HCT116 (cell line): ENCODE results near the gene NANOG.
"Not testable (repeated sequence)": the region's sequence is repeated elsewhere in the genome, so short reads cannot be mapped to it uniquely, and the experiment has no call there.

Experiments used
- POLR2A ChIP-seq: IDR thresholded peaks from 2 replicates; pipeline ENCODE4 v1.7.0; 2011; ENCODE audit warnings: borderline replicate concordance; ENCODE audit not compliant: insufficient read depth, insufficient read length; ENCODE audit errors: extremely low read depth
- RAD21 ChIP-seq: IDR thresholded peaks from 2 replicates; pipeline ENCODE4 v1.6.1; 2012; ENCODE audit warnings: low read depth, mild to moderate bottlenecking
- REST ChIP-seq: IDR thresholded peaks from 2 replicates; pipeline ENCODE4 v1.6.1; 2012; ENCODE audit warnings: low read depth
- SIN3A ChIP-seq: IDR thresholded peaks from 2 replicates; pipeline ENCODE4 v1.6.1; 2012; ENCODE audit warnings: low read depth
- TF ChIP-seq, protein P1 (sequence below), 3 experiments: fragments of 200-600 bp in 1 of 3; sonication (generic) in 1 of 3; IDR thresholded peaks in 2 of 3; conservative IDR thresholded peaks in 1 of 3; 2 replicates each; pipeline ENCODE4 v1.5.1; 2012 to 2017; ENCODE audit warnings: low read depth in 2 of 3, low read length in 2 of 3, antibody characterized with exemption in 1 of 3, borderline replicate concordance in 1 of 3, control low read depth in 1 of 3, mild to moderate bottlenecking in 1 of 3, mixed read lengths in 1 of 3, mixed run types in 1 of 3, moderate library complexity in 1 of 3; ENCODE audit not compliant: insufficient read depth in 1 of 3
- TF ChIP-seq, protein P2 (sequence below): IDR thresholded peaks from 2 replicates; pipeline ENCODE4 v1.6.1; 2012

DNA sequence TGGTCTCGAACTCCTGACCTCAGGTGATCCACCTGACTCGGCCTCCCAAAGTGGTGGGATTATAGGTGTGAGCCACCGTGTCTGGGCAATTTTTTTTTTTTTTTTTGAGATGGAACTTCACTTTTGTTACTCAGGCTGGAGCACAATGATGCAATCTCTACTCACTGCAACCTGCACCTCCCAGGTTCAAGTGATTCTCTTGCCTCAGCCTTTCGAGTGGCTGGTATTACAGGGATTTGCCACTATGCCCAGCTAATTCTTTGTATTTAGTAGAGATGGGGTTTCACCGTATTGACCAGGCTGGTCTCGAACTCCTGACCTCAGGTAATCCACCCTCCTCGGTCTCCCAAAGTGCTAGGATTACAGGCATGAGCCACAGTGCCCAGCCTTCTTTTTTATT, 8.1 kb downstream of the NANOG start:
- TF ChIP-seq RAD21, POLR2A, REST, SIN3A: not testable (repeated sequence)
- TF ChIP-seq, protein P1, sequence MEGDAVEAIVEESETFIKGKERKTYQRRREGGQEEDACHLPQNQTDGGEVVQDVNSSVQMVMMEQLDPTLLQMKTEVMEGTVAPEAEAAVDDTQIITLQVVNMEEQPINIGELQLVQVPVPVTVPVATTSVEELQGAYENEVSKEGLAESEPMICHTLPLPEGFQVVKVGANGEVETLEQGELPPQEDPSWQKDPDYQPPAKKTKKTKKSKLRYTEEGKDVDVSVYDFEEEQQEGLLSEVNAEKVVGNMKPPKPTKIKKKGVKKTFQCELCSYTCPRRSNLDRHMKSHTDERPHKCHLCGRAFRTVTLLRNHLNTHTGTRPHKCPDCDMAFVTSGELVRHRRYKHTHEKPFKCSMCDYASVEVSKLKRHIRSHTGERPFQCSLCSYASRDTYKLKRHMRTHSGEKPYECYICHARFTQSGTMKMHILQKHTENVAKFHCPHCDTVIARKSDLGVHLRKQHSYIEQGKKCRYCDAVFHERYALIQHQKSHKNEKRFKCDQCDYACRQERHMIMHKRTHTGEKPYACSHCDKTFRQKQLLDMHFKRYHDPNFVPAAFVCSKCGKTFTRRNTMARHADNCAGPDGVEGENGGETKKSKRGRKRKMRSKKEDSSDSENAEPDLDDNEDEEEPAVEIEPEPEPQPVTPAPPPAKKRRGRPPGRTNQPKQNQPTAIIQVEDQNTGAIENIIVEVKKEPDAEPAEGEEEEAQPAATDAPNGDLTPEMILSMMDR (IDR thresholded peaks at IDR 0.05 in 2 of 3, conservative IDR thresholded peaks at IDR 0.05 in 1 of 3; ENCODE audit: borderline replicate concordance in 1 of 3, insufficient read depth in 1 of 3, low read depth in 2 of 3, low read length in 2 of 3): not testable (repeated sequence)
- TF ChIP-seq, protein P2, sequence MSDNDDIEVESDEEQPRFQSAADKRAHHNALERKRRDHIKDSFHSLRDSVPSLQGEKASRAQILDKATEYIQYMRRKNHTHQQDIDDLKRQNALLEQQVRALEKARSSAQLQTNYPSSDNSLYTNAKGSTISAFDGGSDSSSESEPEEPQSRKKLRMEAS: not testable (repeated sequence)
